ENCODE results near the gene NDST3. TPM values are rescaled to one million over a fixed set of nuclear protein-coding genes. Genes with fewer than 3 reads are reported as not detected.

Gene NDST3
- total RNA-seq, 4 donors from 2014 or later: 0.13 TPM; not detected in 3

GRCh38 chr4:118141240-118141639 lies 107.0 kb downstream of the NDST3 start:
- TF ChIP-seq POLR2A (IDR thresholded peaks at IDR 0.05) (no peak), EP300 (IDR thresholded peaks at IDR 0.05) (no peak), POLR2AphosphoS5 (IDR thresholded peaks at IDR 0.05) (no peak), CTCF (IDR thresholded peaks at IDR 0.05) (no peak)
- Histone ChIP-seq H3K4me3 (no peak overlapping the region), H3K9me3 (no peaks in the 10 kb centered on the region), H3K27ac (no peak overlapping the region), H3K4me1 (no peaks in the 10 kb centered on the region), H3K27me3 (no peaks in the 10 kb centered on the region), H3K36me3 (no peaks in the 10 kb centered on the region)
- WGBS, 2 donors (ENCODE audit: low coverage in 1 of 2): 82 to 90% methylated on average over 3 of the region's 4 CpGs
- ATAC-seq: no peak

DNA sequence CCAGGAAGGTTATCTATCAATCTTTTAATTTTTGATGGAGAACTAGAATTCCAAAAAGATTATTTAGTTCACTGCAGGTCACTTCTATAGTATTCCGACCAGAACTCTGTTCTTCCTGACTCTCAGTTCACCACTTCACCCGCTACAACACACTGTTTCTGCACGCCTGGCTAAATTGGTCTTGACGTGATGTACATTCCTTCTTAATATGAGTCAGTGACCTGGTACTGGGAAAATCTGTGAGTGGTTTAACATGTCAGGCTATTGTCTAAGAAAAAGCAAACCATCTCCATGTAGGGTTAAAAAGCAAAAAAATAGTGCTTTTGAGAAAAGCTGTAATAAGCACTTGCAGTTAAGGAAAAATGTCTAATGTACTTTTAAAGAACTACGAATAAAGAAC lies 120.4 kb downstream of the NDST3 start:
- Histone ChIP-seq H3K4me1 (no peaks in the 10 kb centered on the region), H3K27ac (no peak overlapping the region), H3K4me3 (no peak overlapping the region), H3K27me3 (no peaks in the 10 kb centered on the region), H3K36me3 (no peaks in the 10 kb centered on the region), H3K9me3 (peaks cover 0 to 7% (median 0%) of the 10 kb centered on the region in 3 donors)
- TF ChIP-seq POLR2A (IDR thresholded peaks at IDR 0.05) (no peak), POLR2AphosphoS5 (IDR thresholded peaks at IDR 0.05) (no peak), EP300 (IDR thresholded peaks at IDR 0.05) (no peak), CTCF (IDR thresholded peaks at IDR 0.05) (no peak)
- ATAC-seq: no peak
- WGBS, 2 donors (ENCODE audit: low coverage in 1 of 2): 77 to 81% methylated on average over 5 of the region's 5 CpGs

GRCh38 chr4:118155516-118155915 lies 121.2 kb downstream of the NDST3 start:
- Histone ChIP-seq H3K4me1 (no peaks in the 10 kb centered on the region), H3K9me3 (peaks cover 0 to 16% (median 0%) of the 10 kb centered on the region in 3 donors), H3K27ac (no peak overlapping the region), H3K27me3 (no peaks in the 10 kb centered on the region), H3K4me3 (no peak overlapping the region), H3K36me3 (no peaks in the 10 kb centered on the region)
- TF ChIP-seq POLR2AphosphoS5 (IDR thresholded peaks at IDR 0.05): no peak
- no peak for TF ChIP-seq POLR2A (IDR thresholded peaks at IDR 0.05)
- no peak for TF ChIP-seq CTCF (IDR thresholded peaks at IDR 0.05)
- TF ChIP-seq EP300 (IDR thresholded peaks at IDR 0.05): no peak
- no peak for ATAC-seq

GRCh38 chr4:118158763-118159375 lies 124.6 kb downstream of the NDST3 start:
- Histone ChIP-seq H3K4me3 (no peak overlapping the region), H3K36me3 (no peaks in the 10 kb centered on the region), H3K27me3 (no peaks in the 10 kb centered on the region), H3K4me1 (no peaks in the 10 kb centered on the region), H3K27ac (no peak overlapping the region), H3K9me3 (peaks cover 0 to 28% (median 0%) of the 10 kb centered on the region in 3 donors)
- no peak for ATAC-seq
- WGBS, 2 donors (ENCODE audit: low coverage in 1 of 2): 42 to 59% methylated on average over 2 of the region's 2 CpGs
- TF ChIP-seq POLR2A (IDR thresholded peaks at IDR 0.05): no peak

DNA sequence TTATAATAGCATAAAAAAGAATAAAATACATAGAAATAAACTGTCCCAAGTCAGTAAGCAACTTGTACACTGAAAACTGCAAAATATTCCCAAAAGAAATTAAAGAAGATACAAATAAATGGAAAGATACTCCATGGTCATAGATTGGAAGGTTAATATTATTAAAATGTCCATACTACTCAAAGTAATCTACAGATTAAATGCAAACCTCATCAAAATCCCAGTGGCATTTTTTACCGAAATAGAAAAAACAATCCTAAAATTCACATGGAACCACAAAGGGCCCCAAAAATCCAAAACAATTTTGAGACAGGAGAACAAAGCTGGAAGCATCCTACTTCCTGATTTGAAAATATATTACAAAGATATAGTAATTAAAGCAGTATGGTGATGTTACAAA lies 133.0 kb downstream of the NDST3 start:
- ATAC-seq: no peak
- TF ChIP-seq POLR2AphosphoS5 (IDR thresholded peaks at IDR 0.05): no peak
- no peak for TF ChIP-seq EP300 (IDR thresholded peaks at IDR 0.05)
- TF ChIP-seq CTCF (IDR thresholded peaks at IDR 0.05): no peak
- no peak for TF ChIP-seq POLR2A (IDR thresholded peaks at IDR 0.05)
- no peaks in the 10 kb centered on the region for H3K36me3 ChIP-seq
- no peaks in the 10 kb centered on the region for H3K4me1 ChIP-seq
- no peaks in the 10 kb centered on the region for H3K27me3 ChIP-seq
- no peak overlapping the region for H3K27ac ChIP-seq
- H3K9me3 ChIP-seq: peaks cover 0 to 13% (median 0%) of the 10 kb centered on the region in 3 donors
- WGBS, 2 donors (ENCODE audit: low coverage in 1 of 2): 100% methylated on average over 1 of the region's 1 CpG
- H3K4me3 ChIP-seq: no peak overlapping the region

Measured in gastroesophageal sphincter (tissue), 4 donors.